Ishikawa (cell line): ENCODE measurements around the gene LAMP5.

ENCODE experiments used
- CEBPB ChIP-seq: IDR thresholded peaks from 2 replicates; pipeline ENCODE4 v1.6.1; 2012
- CREB1 ChIP-seq: IDR thresholded peaks from 2 replicates; pipeline ENCODE4 v1.6.1; 2012; ENCODE audit warnings: low read depth
- EGR1 ChIP-seq: IDR thresholded peaks from 2 replicates; pipeline ENCODE4 v1.6.1; 2012
- EP300 ChIP-seq: IDR thresholded peaks from 2 replicates; pipeline ENCODE4 v1.6.1; 2012; ENCODE audit warnings: borderline replicate concordance
- FOXM1 ChIP-seq: IDR thresholded peaks from 2 replicates; pipeline ENCODE4 v1.6.1; 2012; ENCODE audit warnings: low read depth, borderline replicate concordance
- NFIC ChIP-seq: IDR thresholded peaks from 2 replicates; pipeline ENCODE4 v1.6.1; 2012
- RAD21 ChIP-seq: IDR thresholded peaks from 2 replicates; pipeline ENCODE4 v1.6.1; 2012; ENCODE audit warnings: low read depth
- TAF1 ChIP-seq: IDR thresholded peaks from 2 replicates; pipeline ENCODE4 v1.6.1; 2012; ENCODE audit warnings: low read depth, mild to moderate bottlenecking
- TCF12 ChIP-seq: IDR thresholded peaks from 2 replicates; pipeline ENCODE4 v1.6.1; 2012; ENCODE audit warnings: low read depth
- YY1 ChIP-seq: IDR thresholded peaks from 2 replicates; pipeline ENCODE4 v1.6.1; 2012; ENCODE audit warnings: low read depth
- ZBTB7A ChIP-seq: IDR thresholded peaks from 2 replicates; pipeline ENCODE4 v1.6.1; 2012; ENCODE audit warnings: low read depth
- TF ChIP-seq, protein P1 (sequence below): IDR thresholded peaks from 2 replicates; pipeline ENCODE4 v1.6.1; 2012
- TF ChIP-seq, protein P2 (sequence below): IDR thresholded peaks from 2 replicates; pipeline ENCODE4 v1.6.1; 2012; ENCODE audit warnings: low read depth, mild to moderate bottlenecking
- TF ChIP-seq, protein P3 (sequence below): IDR thresholded peaks from 2 replicates; pipeline ENCODE4 v1.6.1; 2012

DNA sequence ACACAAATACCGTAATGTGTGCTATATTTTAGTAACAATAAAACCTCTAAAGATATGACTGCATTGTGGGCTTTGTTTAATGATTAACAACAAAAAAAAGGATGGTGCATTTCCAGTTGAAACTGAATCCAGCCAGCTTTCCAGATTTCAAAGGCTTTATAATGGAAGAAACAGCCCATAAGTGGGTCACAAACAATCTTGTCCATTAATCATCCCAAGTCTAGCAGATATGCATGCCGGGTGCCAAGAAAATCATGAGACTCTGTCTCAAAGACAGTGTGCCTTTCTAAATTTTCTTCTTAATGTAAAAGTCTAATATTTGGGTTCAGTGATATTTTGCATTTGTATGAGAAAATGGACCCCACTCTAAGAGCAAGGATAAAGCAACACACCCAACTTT is 20.6 kb upstream of the LAMP5 start:
- TF ChIP-seq EP300 (no peak), NFIC (no peak), YY1 (no peak), RAD21 (no peak), TAF1 (no peak), CREB1 (no peak), EGR1 (no peak), CEBPB (no peak), TCF12 (no peak), FOXM1 (no peak), ZBTB7A (no peak)
- TF ChIP-seq, protein P1, sequence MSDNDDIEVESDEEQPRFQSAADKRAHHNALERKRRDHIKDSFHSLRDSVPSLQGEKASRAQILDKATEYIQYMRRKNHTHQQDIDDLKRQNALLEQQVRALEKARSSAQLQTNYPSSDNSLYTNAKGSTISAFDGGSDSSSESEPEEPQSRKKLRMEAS: no peak
- TF ChIP-seq, protein P2, sequence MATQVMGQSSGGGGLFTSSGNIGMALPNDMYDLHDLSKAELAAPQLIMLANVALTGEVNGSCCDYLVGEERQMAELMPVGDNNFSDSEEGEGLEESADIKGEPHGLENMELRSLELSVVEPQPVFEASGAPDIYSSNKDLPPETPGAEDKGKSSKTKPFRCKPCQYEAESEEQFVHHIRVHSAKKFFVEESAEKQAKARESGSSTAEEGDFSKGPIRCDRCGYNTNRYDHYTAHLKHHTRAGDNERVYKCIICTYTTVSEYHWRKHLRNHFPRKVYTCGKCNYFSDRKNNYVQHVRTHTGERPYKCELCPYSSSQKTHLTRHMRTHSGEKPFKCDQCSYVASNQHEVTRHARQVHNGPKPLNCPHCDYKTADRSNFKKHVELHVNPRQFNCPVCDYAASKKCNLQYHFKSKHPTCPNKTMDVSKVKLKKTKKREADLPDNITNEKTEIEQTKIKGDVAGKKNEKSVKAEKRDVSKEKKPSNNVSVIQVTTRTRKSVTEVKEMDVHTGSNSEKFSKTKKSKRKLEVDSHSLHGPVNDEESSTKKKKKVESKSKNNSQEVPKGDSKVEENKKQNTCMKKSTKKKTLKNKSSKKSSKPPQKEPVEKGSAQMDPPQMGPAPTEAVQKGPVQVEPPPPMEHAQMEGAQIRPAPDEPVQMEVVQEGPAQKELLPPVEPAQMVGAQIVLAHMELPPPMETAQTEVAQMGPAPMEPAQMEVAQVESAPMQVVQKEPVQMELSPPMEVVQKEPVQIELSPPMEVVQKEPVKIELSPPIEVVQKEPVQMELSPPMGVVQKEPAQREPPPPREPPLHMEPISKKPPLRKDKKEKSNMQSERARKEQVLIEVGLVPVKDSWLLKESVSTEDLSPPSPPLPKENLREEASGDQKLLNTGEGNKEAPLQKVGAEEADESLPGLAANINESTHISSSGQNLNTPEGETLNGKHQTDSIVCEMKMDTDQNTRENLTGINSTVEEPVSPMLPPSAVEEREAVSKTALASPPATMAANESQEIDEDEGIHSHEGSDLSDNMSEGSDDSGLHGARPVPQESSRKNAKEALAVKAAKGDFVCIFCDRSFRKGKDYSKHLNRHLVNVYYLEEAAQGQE: no peak
- TF ChIP-seq, protein P3, sequence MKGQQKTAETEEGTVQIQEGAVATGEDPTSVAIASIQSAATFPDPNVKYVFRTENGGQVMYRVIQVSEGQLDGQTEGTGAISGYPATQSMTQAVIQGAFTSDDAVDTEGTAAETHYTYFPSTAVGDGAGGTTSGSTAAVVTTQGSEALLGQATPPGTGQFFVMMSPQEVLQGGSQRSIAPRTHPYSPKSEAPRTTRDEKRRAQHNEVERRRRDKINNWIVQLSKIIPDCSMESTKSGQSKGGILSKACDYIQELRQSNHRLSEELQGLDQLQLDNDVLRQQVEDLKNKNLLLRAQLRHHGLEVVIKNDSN: no peak
